GM19397 (cell line): Measurements from ENCODE around the gene RPTOR.

Experiments
- ATAC-seq: cut with Tn5 transposase; IDR thresholded peaks from one replicate; pipeline ENCODE4 v1.9.1; 2021; ENCODE audit warnings: mild to moderate bottlenecking, moderate library complexity; ENCODE audit not compliant: unreplicated experiment

The RPTOR gene

DNA sequence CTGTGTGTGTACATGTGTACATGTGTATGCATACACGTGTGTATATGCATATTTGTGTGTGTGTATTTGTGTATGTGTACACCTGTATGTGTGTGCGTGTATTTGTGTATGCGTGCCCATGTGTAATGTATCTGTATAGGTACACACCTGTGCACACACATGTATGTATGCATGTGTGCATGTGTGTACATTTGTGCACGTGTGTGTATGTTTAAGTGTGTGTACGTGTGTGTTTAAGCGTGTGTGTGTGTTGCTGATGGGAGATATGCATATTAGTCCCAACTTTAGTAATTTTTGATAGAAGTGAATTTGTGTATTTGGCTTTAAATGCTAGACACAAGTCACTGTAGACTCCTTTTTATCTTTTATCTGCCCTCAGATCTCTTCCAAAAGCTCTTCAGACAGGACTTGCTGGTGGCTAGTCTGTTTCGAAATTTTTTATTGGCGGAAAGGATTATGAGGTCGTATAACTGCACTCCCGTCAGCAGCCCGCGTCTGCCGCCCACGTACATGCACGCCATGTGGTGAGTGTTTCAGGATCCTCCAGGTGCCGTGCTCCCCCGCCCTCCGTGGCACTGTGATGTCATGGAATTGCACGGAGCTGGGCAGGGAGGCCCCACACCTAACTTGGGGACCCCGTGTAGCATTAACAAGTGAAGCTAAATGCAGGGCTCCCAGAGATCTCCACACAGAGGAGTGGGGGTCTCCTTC is 278.2 kb downstream of the RPTOR start:
- no peak for ATAC-seq

DNA sequence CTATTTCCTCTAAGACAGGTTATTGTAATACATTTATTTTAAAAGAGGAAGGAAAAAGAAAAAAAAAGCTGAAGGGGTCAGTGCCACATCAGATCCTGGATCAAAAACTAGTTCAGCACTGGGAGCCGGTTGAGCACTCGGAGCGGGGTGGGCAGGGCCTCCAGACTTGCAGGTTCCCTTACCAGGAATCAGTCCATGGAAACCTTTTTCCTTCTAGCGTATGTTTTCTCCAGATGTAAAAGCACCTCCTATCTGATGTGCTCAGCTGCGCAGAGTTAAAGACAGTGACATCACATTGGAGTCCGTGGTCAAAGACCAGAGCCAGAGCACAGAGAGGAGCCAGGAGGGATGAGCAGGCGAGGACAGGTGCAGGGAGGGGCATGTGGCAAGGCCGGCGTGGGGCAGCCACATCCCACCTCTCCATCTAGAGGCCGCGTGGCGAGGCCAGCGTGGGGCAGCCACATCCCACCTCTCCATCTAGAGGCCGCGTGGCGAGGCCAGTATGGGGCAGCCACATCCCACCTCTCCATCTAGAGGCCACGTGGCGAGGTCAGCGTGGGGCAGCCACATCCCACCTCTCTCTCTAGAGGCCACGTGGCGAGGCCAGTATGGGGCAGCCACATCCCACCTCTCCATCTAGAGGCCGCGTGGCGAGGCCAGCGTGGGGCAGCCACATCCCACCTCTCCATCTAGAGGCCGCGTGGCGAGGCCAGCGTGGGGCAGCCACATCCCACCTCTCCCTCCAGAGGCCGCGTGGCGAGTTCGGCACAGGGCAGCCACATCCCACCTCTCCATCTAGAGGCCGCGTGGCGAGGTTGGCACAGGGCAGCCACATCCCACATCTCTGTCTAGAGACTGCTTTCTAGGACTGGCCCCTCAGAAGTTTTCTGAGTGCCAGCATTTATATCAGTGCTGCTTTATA is 280.2 kb downstream of the RPTOR start:
- no peak for ATAC-seq

DNA sequence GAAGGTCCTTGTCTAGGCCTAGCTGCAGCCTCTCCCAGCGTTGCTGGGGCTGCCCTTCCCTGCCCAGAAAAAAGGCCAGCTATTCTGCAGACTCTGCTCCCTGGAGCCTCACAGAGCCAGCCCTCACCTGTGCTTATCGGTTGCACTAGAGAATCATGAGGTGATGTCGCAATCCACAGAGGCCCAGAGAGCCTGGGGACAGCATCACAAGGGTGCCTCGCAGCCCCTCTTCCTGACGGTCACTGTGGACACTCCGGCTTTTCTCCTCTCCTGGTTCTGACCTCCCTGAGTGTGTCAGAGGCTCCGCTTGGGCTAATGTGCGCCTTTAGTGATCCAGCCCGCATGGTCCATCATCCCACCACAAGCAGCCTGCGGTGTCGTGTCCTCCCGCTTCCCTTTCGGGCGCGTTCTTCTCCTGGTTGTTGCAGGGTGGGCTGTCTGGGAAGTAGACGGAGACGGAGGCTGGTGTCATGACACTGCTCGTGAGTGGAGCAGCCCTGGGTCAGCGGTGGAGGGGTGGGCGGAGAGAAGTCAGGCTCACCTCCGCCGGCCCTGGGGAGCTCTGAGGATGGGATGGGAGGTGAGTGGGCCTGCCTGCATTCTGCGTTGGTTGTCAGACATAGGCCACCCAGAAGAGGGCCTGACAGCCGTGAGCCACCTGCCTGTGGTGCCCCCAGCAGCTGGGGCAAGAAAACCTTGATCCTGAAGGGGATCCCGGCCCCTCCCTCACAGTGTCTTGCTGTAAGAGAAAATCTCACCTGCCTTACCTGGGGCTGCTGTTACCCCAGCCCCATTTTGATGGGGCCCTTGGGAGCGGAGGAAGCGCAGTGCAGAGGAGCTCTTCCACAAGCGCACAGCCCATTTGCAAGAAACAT is 281.1 kb downstream of the RPTOR start:
- no peak for ATAC-seq

DNA sequence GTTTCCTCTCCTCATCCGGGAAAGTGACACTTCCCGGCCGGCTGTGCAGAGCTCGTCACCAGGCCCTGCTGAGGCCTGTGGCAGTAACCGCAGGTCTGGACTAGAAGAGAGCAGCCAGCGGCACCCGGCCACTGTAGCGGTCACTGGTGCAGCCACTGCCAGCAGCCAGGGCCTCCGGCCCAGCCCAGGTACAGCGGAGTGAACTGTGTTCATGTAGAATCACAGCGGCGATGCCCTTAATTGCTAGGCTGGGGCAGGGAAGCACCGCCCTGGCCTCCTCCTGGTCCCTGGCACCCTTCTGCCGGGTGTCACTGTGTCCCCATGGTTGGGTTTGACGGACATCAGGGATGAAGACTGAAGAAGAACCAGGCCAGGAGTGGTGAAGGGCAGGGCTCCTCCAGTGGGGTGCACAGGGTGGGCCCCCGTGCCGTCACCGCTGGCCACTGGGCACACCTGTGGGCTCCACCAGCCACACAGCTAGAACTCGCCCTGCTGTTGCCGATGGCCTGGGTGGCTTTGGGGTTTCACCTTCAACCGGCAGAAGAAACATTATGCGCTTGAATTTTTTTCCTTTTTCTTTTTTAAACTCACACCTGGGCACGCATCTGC is 281.8 kb downstream of the RPTOR start:
- ATAC-seq, result no peak

DNA sequence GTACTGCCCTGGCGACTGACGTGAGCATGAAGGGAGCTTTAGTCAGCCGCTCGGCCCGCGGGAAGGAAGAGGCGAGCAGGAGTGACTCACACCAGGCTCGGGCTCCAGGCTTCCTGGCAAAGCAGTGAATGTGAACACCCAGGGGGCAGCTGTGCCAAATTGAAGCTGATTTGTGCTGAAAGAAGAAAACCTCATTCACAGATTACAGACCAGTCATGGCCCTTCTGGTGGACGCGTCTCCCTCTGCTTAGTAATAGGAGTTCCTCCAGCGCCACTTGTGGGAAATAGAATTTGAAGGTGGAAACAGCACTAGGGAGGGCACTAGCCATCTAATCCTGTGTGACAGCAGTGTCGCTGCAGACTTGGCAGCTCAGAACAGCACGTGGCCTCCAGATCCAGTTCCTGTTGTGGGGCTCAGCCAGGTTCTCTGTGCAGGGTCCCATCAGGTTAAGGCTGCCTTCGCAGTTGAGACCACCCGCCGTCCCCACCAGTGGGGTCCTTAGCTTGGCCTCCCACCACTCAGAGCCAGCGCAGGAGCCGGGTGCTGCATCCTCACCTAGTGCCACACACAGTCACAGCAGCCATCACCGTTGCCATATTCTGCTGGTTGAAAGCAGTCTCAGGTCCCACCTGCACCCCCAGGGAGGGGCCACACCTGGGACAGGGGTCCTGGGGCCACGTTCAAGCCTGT is 282.5 kb downstream of the RPTOR start:
- ATAC-seq, result no peak

DNA sequence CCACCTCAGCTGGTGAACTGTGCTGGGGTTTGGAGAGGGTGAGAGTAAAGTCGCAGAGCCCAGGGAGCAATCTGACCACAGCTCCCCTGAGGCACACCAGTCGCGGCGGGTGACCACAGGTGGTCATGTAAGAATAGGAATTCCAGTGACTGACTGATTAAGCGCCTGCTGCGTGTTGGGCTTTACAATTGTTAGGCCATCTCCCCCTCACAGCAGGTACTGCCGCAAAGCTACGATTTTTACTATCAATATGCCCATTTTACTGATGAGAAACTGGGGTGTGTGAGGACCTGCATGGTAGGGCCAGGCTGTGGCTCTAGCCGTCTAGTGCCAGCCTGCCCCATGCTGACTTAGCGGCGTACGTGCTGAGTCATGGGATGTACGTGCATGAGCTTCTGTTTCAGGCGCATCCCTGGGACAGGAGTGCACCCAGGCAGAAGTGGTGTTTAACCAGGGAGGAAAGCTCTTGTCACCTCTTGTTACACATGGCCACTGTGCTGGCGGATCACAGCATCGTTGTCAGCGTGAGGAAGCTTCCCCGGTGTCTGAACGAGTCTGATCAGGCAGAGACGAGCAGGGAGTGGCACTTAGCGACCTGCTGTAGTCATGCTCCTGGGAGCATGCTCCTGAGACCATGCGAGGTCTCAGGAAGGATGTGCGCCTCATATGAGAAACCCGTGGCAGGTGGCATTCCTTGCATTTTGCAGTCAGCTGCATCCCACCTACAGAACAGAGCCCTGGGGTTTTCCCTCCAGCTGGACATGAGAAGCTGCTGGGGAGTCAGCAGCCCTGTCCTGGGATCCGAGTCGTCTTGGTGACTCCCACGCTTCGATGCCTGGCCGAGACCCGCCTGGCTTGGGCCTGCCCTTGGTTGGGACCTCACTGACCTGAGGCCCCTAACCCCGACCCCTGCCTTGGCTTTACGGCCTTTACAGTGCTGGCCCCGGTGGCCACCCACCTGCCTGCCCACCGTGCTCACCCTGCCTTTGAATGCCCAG is 283.3 kb downstream of the RPTOR start:
- no peak for ATAC-seq

DNA sequence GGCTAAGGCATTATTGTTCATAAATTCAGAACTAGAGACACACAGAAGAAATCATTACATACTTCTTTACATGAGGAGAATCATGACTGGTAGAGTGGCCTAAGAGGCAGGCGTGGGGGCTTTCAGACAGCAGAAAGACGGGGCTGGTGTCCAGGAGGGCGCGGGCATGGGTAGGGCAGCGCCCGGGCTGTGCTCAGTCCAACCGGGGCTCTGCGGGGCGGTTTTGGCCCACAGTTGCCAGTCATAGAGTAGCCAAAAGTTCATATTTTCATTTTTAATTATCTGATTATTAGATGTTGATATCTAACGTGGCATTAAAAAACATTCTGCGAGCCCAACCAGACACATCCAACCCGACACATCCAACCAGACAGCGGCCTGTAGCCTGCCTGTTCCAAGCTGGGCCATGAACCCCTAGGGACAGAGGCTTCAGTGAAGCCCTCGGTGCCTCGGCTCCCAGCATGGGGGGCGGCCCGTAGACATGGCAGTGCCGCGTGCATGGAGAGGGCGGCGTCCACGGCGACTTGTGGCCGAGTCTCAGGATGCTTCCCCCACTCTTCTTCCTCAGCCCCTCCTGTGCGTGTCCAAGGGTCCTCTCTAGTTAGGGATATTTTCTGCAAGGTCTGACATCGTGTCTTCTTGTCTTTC is 284.7 kb downstream of the RPTOR start:
- ATAC-seq, result no peak

DNA sequence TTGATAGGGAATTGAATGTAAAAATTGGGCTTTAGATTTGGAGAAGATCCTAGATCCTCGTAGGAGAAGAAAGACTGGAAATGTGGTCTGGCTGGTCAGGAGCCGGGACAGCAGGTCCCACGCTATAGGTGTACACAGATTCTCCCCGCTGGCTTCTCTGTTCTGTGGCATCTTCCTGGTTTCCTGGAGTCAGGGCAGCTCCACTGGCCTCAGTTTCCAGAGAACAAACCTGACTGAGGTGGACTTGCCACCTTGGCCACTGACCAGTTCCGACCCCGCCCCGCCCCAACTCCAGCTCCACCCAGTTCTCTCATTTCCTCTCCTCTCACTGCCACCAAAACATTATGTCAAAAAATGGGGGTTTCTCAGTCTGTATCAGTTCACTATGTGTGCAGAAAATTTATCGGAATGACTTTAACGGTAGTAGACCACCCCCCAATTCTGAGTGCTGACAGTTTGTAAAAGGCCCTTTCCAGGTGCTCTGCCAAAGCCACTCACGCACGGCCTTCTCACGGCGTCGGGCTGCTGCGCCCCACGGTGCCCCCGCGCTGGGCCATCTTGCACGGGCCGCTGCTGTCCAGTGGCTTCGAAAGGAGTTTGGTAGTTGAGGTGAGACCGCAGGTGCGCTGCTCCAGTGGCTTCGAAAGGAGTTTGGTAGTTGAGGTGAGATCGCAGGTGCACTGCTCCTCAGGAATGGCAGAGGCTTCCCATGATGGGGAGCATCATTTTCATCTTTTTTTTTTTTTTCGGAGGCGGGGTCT is 285.6 kb downstream of the RPTOR start:
- no peak for ATAC-seq

DNA sequence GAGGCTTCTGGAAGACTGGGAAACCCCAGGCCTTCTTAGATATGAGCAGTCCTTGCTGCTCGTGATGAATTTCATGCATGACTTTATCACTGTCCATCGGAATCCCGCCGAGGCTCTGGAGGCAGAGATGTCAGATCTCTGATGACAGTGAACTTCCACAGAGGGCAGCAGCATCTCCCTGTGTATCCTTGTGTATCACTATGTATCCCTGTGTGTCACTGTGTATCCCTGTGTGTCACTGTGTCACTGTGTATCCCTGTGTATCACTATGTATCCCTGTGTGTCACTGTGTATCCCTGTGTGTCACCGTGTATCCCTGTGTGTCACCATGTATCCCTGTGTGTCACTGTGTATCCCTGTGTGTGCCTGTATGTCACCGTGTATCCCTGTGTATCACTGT is 286.9 kb downstream of the RPTOR start:
- ATAC-seq, result no peak

DNA sequence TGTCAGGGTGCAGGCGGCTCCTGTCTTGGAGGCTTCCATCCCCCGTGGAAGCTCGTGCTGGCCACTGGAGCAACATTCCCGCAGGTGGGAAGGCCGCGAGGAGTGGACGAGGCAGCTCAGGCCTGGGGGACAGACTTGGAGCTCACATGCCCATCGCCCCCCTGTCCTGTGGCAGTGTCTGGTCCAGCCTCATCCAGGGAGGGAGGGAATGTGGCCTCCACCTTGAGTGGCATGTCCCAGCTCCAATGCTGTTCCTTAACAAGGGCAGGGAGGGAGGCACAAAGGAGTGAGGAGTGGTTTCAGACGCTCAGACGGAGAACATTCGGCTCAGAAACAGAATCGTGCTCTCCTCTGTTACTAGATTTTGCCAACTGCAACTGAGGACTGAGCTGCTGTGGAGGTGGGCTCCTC is 287.6 kb downstream of the RPTOR start:
- no peak for ATAC-seq

DNA sequence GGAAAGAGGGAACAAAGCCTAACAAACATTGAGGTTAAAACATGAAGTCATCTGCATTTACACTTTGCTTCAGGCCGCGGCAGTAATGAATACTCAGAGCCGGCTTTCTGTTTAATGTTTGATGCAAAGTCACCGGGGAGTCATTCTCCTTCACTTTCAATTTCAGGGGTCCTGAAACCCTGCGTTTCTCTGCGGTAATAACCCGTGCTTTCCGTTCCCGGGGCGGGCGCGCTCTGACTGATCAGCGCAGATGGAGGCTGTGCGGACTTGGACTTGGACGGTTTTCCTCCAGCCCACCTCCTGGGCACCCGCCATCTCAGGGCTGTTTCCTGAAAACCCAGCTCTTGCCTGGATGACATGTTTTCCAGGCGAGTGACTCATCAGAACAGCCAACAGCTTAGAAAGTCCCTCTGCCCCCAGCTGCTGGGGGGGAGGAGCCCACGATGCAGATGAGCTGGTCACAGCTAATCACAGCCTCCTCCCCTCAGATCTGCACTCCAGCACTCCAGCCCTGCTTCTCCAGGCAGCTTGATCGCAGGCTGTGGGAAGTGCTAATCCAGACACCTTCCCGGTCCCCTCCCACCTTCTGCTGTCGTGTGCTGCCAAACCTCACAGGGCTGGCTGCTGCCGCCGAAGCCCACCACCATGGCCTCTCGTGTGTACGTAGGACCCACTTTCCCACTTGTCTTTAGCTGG is 288.4 kb downstream of the RPTOR start:
- ATAC-seq, result peak; percentile 73

DNA sequence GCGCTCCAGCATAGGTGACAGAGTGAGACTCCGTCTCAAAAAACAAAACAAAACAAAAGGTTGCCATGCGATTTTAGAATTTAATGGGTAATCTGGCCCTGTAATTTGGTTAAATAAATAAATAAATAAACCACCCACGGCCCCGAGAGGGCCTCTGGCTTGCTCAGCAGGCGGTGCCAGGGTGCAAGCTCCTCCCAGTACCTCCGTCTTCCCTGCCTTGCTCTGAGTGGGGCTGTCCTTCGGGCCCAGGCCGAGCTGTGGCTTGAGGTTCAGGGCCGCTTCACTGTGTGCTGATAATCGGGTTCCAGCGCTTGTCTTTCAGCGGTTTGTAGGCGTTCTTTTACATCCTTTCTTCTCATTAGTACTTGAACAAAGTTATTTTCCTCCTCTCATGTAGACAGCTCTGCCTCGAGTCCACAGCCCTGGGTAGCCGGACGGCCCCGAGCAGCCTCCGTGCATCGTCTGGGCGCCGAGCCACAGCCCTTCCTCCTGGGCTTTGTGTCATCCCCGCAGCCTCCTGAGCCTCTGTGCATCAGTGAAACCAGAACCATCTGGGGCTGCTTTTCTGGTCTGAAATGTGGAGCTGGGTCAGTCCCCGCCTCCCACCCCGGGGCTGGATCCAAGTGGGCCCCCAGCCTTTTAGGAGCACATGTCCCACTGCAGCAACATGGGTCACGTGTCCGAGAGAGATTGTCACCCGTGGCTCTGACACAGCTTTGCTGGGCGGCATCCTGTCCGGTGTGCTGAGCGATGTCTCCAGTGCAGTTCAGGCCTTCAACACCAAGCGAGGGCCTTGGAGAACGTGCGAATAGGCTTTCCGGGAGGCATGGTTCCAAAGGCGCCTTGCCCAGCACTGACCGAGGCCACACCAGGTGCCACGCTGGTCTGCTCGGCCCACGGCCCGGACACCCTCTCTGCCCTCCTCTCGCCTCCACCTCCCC is 289.6 kb downstream of the RPTOR start:
- ATAC-seq, result no peak

DNA sequence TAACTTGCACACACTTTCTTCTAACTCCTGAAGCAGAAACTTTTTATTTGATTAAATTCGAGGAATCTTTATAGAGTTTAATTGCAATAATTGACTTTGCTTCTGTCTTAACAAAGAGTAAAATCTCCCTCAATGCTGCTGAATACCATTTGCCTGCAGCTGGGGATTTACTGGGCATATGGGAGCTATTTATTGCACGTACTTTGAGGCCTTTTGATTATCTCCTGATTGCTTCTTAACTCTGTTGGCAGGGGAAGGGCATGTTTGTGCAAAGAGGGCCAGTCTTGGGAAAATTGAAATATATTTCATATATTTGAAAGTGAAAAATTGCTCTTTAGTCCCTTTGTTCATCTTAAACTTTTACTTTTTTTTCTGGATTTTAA is 290.2 kb downstream of the RPTOR start:
- no peak for ATAC-seq

DNA sequence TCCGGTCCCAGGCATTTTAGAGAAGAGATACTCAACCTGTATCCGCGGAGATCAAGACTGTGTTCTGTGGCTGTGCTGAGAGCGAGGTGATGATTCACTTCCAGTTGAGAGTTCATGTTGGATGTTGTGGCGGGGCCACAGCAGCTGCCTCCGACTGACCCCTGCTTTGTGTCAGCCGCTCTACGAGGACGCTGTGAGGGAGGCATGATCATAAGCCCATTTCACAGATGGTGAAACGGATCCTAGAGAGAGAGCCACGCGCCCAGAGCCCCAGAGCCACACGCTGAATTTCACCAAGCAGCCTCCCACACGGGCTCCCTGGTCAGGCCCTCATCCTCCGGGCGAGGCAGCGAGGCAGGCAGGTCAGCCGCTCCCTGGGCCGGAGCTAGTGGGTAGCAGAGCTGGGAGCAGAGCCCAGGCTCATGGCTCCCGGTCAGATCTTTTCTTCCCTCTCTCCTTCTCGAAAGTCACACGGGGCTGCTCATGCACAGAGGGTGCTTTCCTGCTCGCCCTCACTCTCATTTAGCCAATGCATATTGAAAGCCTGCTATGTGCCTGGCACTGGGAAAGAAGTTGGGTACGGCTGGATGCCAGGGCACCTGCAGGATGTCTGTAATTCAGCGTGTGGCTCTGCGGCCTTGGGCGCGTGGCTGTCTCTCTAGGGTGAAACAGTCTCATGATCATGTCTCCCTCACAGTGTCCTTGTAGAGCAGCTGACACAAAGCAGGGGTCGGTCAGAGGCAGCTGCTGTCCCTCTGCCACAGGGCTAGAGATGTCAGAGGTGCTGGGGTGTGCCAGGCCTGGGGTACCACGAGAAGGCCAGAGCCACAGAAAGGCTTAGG is 291.4 kb downstream of the RPTOR start:
- no peak for ATAC-seq

DNA sequence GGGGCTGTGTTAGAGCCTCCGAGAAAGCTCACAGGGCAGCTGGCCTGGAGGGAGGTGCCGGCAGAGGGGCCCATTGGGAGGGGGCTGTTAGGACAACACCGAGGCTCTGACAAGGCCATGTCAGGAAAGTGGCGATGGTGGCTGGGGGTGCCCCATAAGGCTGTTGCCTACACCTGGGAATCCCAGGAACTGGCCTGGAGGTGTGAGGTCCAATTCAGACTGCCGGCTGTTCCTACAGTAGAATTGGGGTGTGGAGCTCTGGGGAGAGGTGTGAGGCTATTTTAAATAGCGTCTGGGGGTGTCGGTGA is 292.0 kb downstream of the RPTOR start:
- ATAC-seq, result no peak
